GM18517 (cell line): ENCODE measurements around the gene PGPEP1.
"Not testable (repeated sequence)": the region's sequence is repeated elsewhere in the genome, so short reads cannot be mapped to it uniquely, and the experiment has no call there.

Experiments
- ATAC-seq: cut with Tn5 transposase; IDR thresholded peaks from one replicate; pipeline ENCODE4 v1.9.1; 2021; ENCODE audit warnings: mild to moderate bottlenecking, moderate library complexity; ENCODE audit not compliant: unreplicated experiment

PGPEP1 gene

GRCh38 chr19:18389726-18390064 is 49.3 kb downstream of the PGPEP1 start:
- no peak for ATAC-seq

GRCh38 chr19:18390065-18390907 is 49.9 kb downstream of the PGPEP1 start:
- no peak for ATAC-seq

GRCh38 chr19:18391509-18392075 is 51.2 kb downstream of the PGPEP1 start:
- ATAC-seq, result no peak

- no peak for ATAC-seq
These were observed 52.0 kb downstream of the PGPEP1 start for GRCh38 chr19:18392417-18392816.

- no peak for ATAC-seq
These were observed 52.5 kb downstream of the PGPEP1 start for GRCh38 chr19:18392926-18393325.

GRCh38 chr19:18393836-18394235 is 53.4 kb downstream of the PGPEP1 start:
- no peak for ATAC-seq

GRCh38 chr19:18396471-18397241 is 56.3 kb downstream of the PGPEP1 start:
- no peak for ATAC-seq

GRCh38 chr19:18397242-18398202 is 57.1 kb downstream of the PGPEP1 start, which contains the start of gene LRRC25:
Gene LRRC25 (minus strand): TSS chr19:18397622. CDS start chr19:18396963, 659 bp downstream.
- no peak for ATAC-seq

GRCh38 chr19:18399008-18399407 is 58.6 kb downstream of the PGPEP1 start:
- no peak for ATAC-seq

- ATAC-seq, result no peak
These were observed 61.2 kb downstream of the PGPEP1 start for GRCh38 chr19:18401580-18402112.

GRCh38 chr19:18402455-18403248 is 62.3 kb downstream of the PGPEP1 start:
- not testable (repeated sequence) for ATAC-seq

- ATAC-seq, result not testable (repeated sequence)
These were observed 65.4 kb downstream of the PGPEP1 start for GRCh38 chr19:18405754-18406153.

- ATAC-seq, result no peak
These were observed 66.4 kb downstream of the PGPEP1 start for GRCh38 chr19:18406749-18407148.

- no peak for ATAC-seq
These were observed 67.7 kb downstream of the PGPEP1 start for GRCh38 chr19:18408053-18408476.

- ATAC-seq, result no peak
These were observed 72.3 kb downstream of the PGPEP1 start for GRCh38 chr19:18412610-18413239.

GRCh38 chr19:18414504-18415177 is 74.2 kb downstream of the PGPEP1 start:
- ATAC-seq, result no peak

- ATAC-seq, result no peak
These were observed 74.9 kb downstream of the PGPEP1 start for GRCh38 chr19:18415178-18415867.

GRCh38 chr19:18416778-18417249 is 76.4 kb downstream of the PGPEP1 start:
- ATAC-seq, result no peak
